Measurements from ENCODE around the gene SYK.

Gene SYK

GRCh38 chr9:90841213-90841612 lies 39.6 kb downstream of the SYK start:
- no peak for TF ChIP-seq CTCF (IDR thresholded peaks at IDR 0.05; ENCODE audit: borderline replicate concordance, insufficient read depth, low read depth, low read length)
- no peak overlapping the region for H3K4me3 ChIP-seq (ENCODE audit: low read depth, low read length)

GRCh38 chr9:90841615-90842014 lies 40.0 kb downstream of the SYK start:
- TF ChIP-seq CTCF (IDR thresholded peaks at IDR 0.05; ENCODE audit: borderline replicate concordance, insufficient read depth, low read depth, low read length), result no peak

GRCh38 chr9:90842176-90842777 lies 40.7 kb downstream of the SYK start:
- H3K4me3 ChIP-seq (ENCODE audit: low read depth, low read length), result no peak overlapping the region
- no peak for TF ChIP-seq CTCF (IDR thresholded peaks at IDR 0.05; ENCODE audit: borderline replicate concordance, insufficient read depth, low read depth, low read length)

More at GRCh38 chr9:90841615-90842014, 40.0 kb downstream of the SYK start:
- no peak overlapping the region for H3K4me3 ChIP-seq (ENCODE audit: low read depth, low read length)

- no peak for TF ChIP-seq CTCF (IDR thresholded peaks at IDR 0.05; ENCODE audit: borderline replicate concordance, insufficient read depth, low read depth, low read length)
- H3K4me3 ChIP-seq (ENCODE audit: low read depth, low read length), result no peak overlapping the region
Measured at GRCh38 chr9:90842996-90843395, 41.4 kb downstream of the SYK start.

- H3K4me3 ChIP-seq (ENCODE audit: low read depth, low read length), result no peak overlapping the region
- no peak for TF ChIP-seq CTCF (IDR thresholded peaks at IDR 0.05; ENCODE audit: borderline replicate concordance, insufficient read depth, low read depth, low read length)
Measured at GRCh38 chr9:90843525-90843924, 41.9 kb downstream of the SYK start.

- TF ChIP-seq CTCF (IDR thresholded peaks at IDR 0.05; ENCODE audit: borderline replicate concordance, insufficient read depth, low read depth, low read length), result no peak
Measured at GRCh38 chr9:90844326-90844725, 42.7 kb downstream of the SYK start.

GRCh38 chr9:90846770-90847419 lies 45.3 kb downstream of the SYK start:
- no peak for TF ChIP-seq CTCF (IDR thresholded peaks at IDR 0.05; ENCODE audit: borderline replicate concordance, insufficient read depth, low read depth, low read length)
- H3K4me3 ChIP-seq (ENCODE audit: low read depth, low read length), result no peak overlapping the region

More at GRCh38 chr9:90844326-90844725, 42.7 kb downstream of the SYK start:
- no peak overlapping the region for H3K4me3 ChIP-seq (ENCODE audit: low read depth, low read length)
